Measurements from ENCODE around the gene TMEM200A.

GRCh38 chr6:130460934-130461333 lies 95.1 kb downstream of the TMEM200A start:
- TF ChIP-seq REST (IDR thresholded peaks at IDR 0.05; ENCODE audit: low read depth, low read length) (no peak), POLR2AphosphoS5 (IDR thresholded peaks at IDR 0.05; ENCODE audit: low read depth, low read length) (no peak), CTCF (IDR thresholded peaks at IDR 0.05) (no peak)
